Measurements from ENCODE around the gene PRAME. TPM values are rescaled to one million over a fixed set of nuclear protein-coding genes. Genes with fewer than 3 reads are reported as not detected.

PRAME gene
- total and polyA plus RNA-seq, 2 donors (not counting 3 experiments of a cell fraction or from before 2014, with no cell fraction given), result 0.07 TPM; not detected in 1

- POLR2A ChIA-PET, result no interaction called here
- intact Hi-C loops (cut with micrococcal nuclease), result no loop called here
- CTCF ChIA-PET, result interaction anchor here (0.7 to 2.0 kb wide), 8 partner anchors 8 to 57 kb away, joined by 3 to 15 read pairs (median 3); partner anchors contain the start of gene ZNF280A
- Histone ChIP-seq H3K9me3 (replicated peaks; ENCODE audit: control insufficient read depth, insufficient read depth, low read length) (no peaks in the 10 kb centered on the region), H4K20me1 (replicated peaks; ENCODE audit: control insufficient read depth, extremely low read depth, insufficient read depth, low read length) (no peaks in the 10 kb centered on the region), H3K4me1 (ENCODE audit: control insufficient read depth, extremely low read depth, insufficient read depth, low read length) (no peaks in the 10 kb centered on the region), H3K4me2 (ENCODE audit: insufficient read depth, low read length) (no peak overlapping the region), H3K27ac (ENCODE audit: insufficient read depth, low read depth, low read length) (no peak overlapping the region), H3K27me3 (ENCODE audit: control insufficient read depth in 2 of 2, insufficient read depth in 2 of 2, low read length in 2 of 2) (peaks cover 0 to 1% of the 10 kb centered on the region in 2 experiments), H3K79me2 (ENCODE audit: control insufficient read depth, insufficient read depth, low read length) (no peaks in the 10 kb centered on the region), H3K4me3 (replicated peaks in 1 of 3; ENCODE audit: insufficient read depth in 1 of 3, low read depth in 1 of 3, low read length in 3 of 3) (no peak overlapping the region), H3K36me3 (ENCODE audit: control insufficient read depth in 2 of 2, extremely low read depth in 1 of 2, insufficient read depth in 2 of 2, low read length in 2 of 2) (no peaks in the 10 kb centered on the region), H3K9ac (replicated peaks; ENCODE audit: extremely low read depth, insufficient read depth, low read length) (no peak overlapping the region), H3K9me1 (replicated peaks; ENCODE audit: control insufficient read depth, extremely low read depth, insufficient read depth, low read length) (no peaks in the 10 kb centered on the region), H2AFZ (ENCODE audit: low read depth, low read length) (no peak overlapping the region)
- dilution Hi-C loops (cut with MboI; ENCODE audit: extremely low pct_ligation_motif_present, low sequenced_read_pairs), result no loop called here
- BruUV-seq (replicated peaks), result no TSS peak
- TF ChIP-seq POLR2A (IDR thresholded peaks at IDR 0.05; ENCODE audit: low read depth, low read length) (no peak), MAX (IDR thresholded peaks at IDR 0.05; ENCODE audit: insufficient read depth, insufficient read length) (no peak)
- FAIRE-seq, result no peak
- DNase-seq (ENCODE audit: low read depth, low spot score), result no peak
Observed at GRCh38 chr22:22558071-22558971, 744 bp downstream of the PRAME start.

GRCh38 chr22:22556995-22557925 is 1.8 kb downstream of the PRAME start:
- ChIA-PET POLR2A (no interaction called here), CTCF (no interaction called here)
- TF ChIP-seq JUN (IDR thresholded peaks at IDR 0.05; ENCODE audit: borderline replicate concordance, insufficient read depth, insufficient read length, low read depth) (no peak), GATA2 (IDR thresholded peaks at IDR 0.05; ENCODE audit: insufficient read depth, insufficient read length, low read depth, low read length) (no peak), CTCF (IDR thresholded peaks at IDR 0.05; ENCODE audit: extremely low read depth in 1 of 2, insufficient read depth in 1 of 2, low read depth in 1 of 2, low read length in 2 of 2) (no peak)
- Histone ChIP-seq H3K36me3 (ENCODE audit: control insufficient read depth in 2 of 2, extremely low read depth in 1 of 2, insufficient read depth in 2 of 2, low read length in 2 of 2) (no peaks in the 10 kb centered on the region), H3K4me3 (replicated peaks in 1 of 3; ENCODE audit: insufficient read depth in 1 of 3, low read depth in 1 of 3, low read length in 3 of 3) (no peak overlapping the region), H3K9me3 (replicated peaks; ENCODE audit: control insufficient read depth, insufficient read depth, low read length) (no peaks in the 10 kb centered on the region), H2AFZ (ENCODE audit: low read depth, low read length) (no peak overlapping the region), H3K27me3 (ENCODE audit: control insufficient read depth in 2 of 2, insufficient read depth in 2 of 2, low read length in 2 of 2) (peaks cover 0 to 4% of the 10 kb centered on the region in 2 experiments), H3K27ac (ENCODE audit: insufficient read depth, low read depth, low read length) (no peak overlapping the region), H3K79me2 (ENCODE audit: control insufficient read depth, insufficient read depth, low read length) (no peaks in the 10 kb centered on the region), H4K20me1 (replicated peaks; ENCODE audit: control insufficient read depth, extremely low read depth, insufficient read depth, low read length) (no peaks in the 10 kb centered on the region), H3K4me2 (ENCODE audit: insufficient read depth, low read length) (no peak overlapping the region), H3K9me1 (replicated peaks; ENCODE audit: control insufficient read depth, extremely low read depth, insufficient read depth, low read length) (no peaks in the 10 kb centered on the region), H3K4me1 (ENCODE audit: control insufficient read depth, extremely low read depth, insufficient read depth, low read length) (no peaks in the 10 kb centered on the region), H3K9ac (replicated peaks; ENCODE audit: extremely low read depth, insufficient read depth, low read length) (no peak overlapping the region)
- intact Hi-C loops (cut with micrococcal nuclease), result no loop called here
- DNase-seq (ENCODE audit: low read depth, low spot score) (no peak), FAIRE-seq (no peak)
- no TSS peak for BruUV-seq (replicated peaks)
- dilution Hi-C loops (cut with MboI; ENCODE audit: extremely low pct_ligation_motif_present, low sequenced_read_pairs), result no loop called here

Measured in endothelial cell of umbilical vein (primary cell).